ACC112 (cell line): Measurements from ENCODE around the gene PRSS33.

Experiments used
- H2AFZ ChIP-seq: fragments of 200-600 bp; sonication (generic); one replicate; pipeline ENCODE4 v1.6.0; 2017; ENCODE audit warnings: antibody characterized with exemption, low read length; ENCODE audit not compliant: unreplicated experiment
- H3K27ac ChIP-seq: fragments of 200-600 bp; sonication (generic); 2 replicates; pipeline ENCODE4 v1.5.1; 2014; ENCODE audit warnings: low read depth, mild to moderate bottlenecking, antibody characterized with exemption, low read length, moderate library complexity
- H3K27me3 ChIP-seq: fragments of 200-600 bp; sonication (generic); 2 replicates; pipeline ENCODE4 v1.6.1; 2014; ENCODE audit warnings: mild to moderate bottlenecking, antibody characterized with exemption, low read length, moderate library complexity, mixed read lengths; ENCODE audit not compliant: insufficient read depth
- H3K36me3 ChIP-seq: fragments of 200-600 bp; sonication (generic); 2 replicates; pipeline ENCODE4 v1.6.1; 2016; ENCODE audit warnings: mild to moderate bottlenecking, antibody characterized with exemption, low read length, moderate library complexity, mixed read lengths; ENCODE audit not compliant: insufficient read depth
- H3K4me1 ChIP-seq: fragments of 200-600 bp; sonication (generic); one replicate; pipeline ENCODE4 v1.6.1; 2016; ENCODE audit warnings: low read length, mixed read lengths; ENCODE audit not compliant: insufficient read depth, unreplicated experiment, control insufficient read depth
- H3K4me3 ChIP-seq: fragments of 200-600 bp; sonication (generic); 2 replicates; pipeline ENCODE4 v1.5.1; 2014; ENCODE audit warnings: mild to moderate bottlenecking, low read depth, low read length
- H3K79me2 ChIP-seq: fragments of 200-600 bp; sonication (generic); one replicate; pipeline ENCODE4 v1.6.0; 2016; ENCODE audit warnings: low read length; ENCODE audit not compliant: control insufficient read depth, unreplicated experiment, insufficient read depth

PRSS33 gene

GRCh38 chr16:2828521-2828840, 41.1 kb upstream of the PRSS33 start:
- H3K27me3 ChIP-seq, result no peaks in the 10 kb centered on the region
- no peak overlapping the region for H3K27ac ChIP-seq
- no peak overlapping the region for H2AFZ ChIP-seq
- no peaks in the 10 kb centered on the region for H3K36me3 ChIP-seq
- no peak overlapping the region for H3K4me3 ChIP-seq
- no peaks in the 10 kb centered on the region for H3K79me2 ChIP-seq
- H3K4me1 ChIP-seq, result peaks cover 7% of the 10 kb centered on the region

- no peaks in the 10 kb centered on the region for H3K36me3 ChIP-seq
Observed at GRCh38 chr16:2827831-2828520, 40.6 kb upstream of the PRSS33 start.

GRCh38 chr16:2827374-2827791, 40.0 kb upstream of the PRSS33 start:
- Histone ChIP-seq H3K36me3 (no peaks in the 10 kb centered on the region), H3K4me1 (peaks cover 7% of the 10 kb centered on the region), H3K79me2 (no peaks in the 10 kb centered on the region), H3K4me3 (no peak overlapping the region), H3K27ac (no peak overlapping the region), H3K27me3 (no peaks in the 10 kb centered on the region), H2AFZ (no peak overlapping the region)

More at GRCh38 chr16:2827831-2828520, 40.6 kb upstream of the PRSS33 start:
- Histone ChIP-seq H3K4me1 (peaks cover 7% of the 10 kb centered on the region), H3K27ac (no peak overlapping the region), H3K79me2 (no peaks in the 10 kb centered on the region), H3K27me3 (no peaks in the 10 kb centered on the region), H3K4me3 (no peak overlapping the region), H2AFZ (no peak overlapping the region)

- Histone ChIP-seq H3K36me3 (no peaks in the 10 kb centered on the region), H3K27me3 (0 out of 2 replicates have a peak, but pooled peaks cover 4% of the 10 kb centered on the region), H3K79me2 (no peaks in the 10 kb centered on the region), H2AFZ (no peak overlapping the region), H3K27ac (no peak overlapping the region), H3K4me3 (no peak overlapping the region), H3K4me1 (peaks cover 7% of the 10 kb centered on the region)
Observed at GRCh38 chr16:2826591-2827373, 39.4 kb upstream of the PRSS33 start.

- Histone ChIP-seq H3K4me1 (peaks cover 7% of the 10 kb centered on the region), H3K79me2 (no peaks in the 10 kb centered on the region), H2AFZ (no peak overlapping the region), H3K36me3 (no peaks in the 10 kb centered on the region), H3K27me3 (0 out of 2 replicates have a peak, but pooled peaks cover 7% of the 10 kb centered on the region), H3K4me3 (no peak overlapping the region), H3K27ac (no peak overlapping the region)
Observed at GRCh38 chr16:2825906-2826305, 38.5 kb upstream of the PRSS33 start.

GRCh38 chr16:2825049-2825742, 37.8 kb upstream of the PRSS33 start:
- Histone ChIP-seq H3K79me2 (no peaks in the 10 kb centered on the region), H2AFZ (no peak overlapping the region), H3K4me3 (no peak overlapping the region), H3K4me1 (peaks cover 5% of the 10 kb centered on the region), H3K27ac (no peak overlapping the region), H3K27me3 (peaks cover 7% of the 10 kb centered on the region; the same call in 1 of the 2 replicates), H3K36me3 (no peaks in the 10 kb centered on the region)

GRCh38 chr16:2824626-2825025, 37.3 kb upstream of the PRSS33 start:
- no peaks in the 10 kb centered on the region for H3K36me3 ChIP-seq
- no peak overlapping the region for H3K4me3 ChIP-seq
- H2AFZ ChIP-seq, result no peak overlapping the region
- H3K27me3 ChIP-seq, result peaks cover 10% of the 10 kb centered on the region
- H3K27ac ChIP-seq, result no peak overlapping the region
- H3K4me1 ChIP-seq, result no peaks in the 10 kb centered on the region
- no peaks in the 10 kb centered on the region for H3K79me2 ChIP-seq

- Histone ChIP-seq H3K79me2 (no peaks in the 10 kb centered on the region), H3K4me3 (no peak overlapping the region), H3K36me3 (no peaks in the 10 kb centered on the region), H3K27me3 (peaks cover 15% of the 10 kb centered on the region), H2AFZ (no peak overlapping the region), H3K4me1 (no peaks in the 10 kb centered on the region), H3K27ac (no peak overlapping the region)
Observed at GRCh38 chr16:2822496-2822895, 35.1 kb upstream of the PRSS33 start.

- no peak overlapping the region for H2AFZ ChIP-seq
- H3K27ac ChIP-seq, result no peak overlapping the region
- H3K4me3 ChIP-seq, result no peak overlapping the region
- no peaks in the 10 kb centered on the region for H3K79me2 ChIP-seq
- no peaks in the 10 kb centered on the region for H3K4me1 ChIP-seq
- H3K27me3 ChIP-seq, result peaks cover 15% of the 10 kb centered on the region
- no peaks in the 10 kb centered on the region for H3K36me3 ChIP-seq
Observed at GRCh38 chr16:2822158-2822495, 34.8 kb upstream of the PRSS33 start.

- H3K27me3 ChIP-seq, result peaks cover 15% of the 10 kb centered on the region
- H3K4me3 ChIP-seq, result no peak overlapping the region
- no peak overlapping the region for H2AFZ ChIP-seq
- no peak overlapping the region for H3K27ac ChIP-seq
- no peaks in the 10 kb centered on the region for H3K79me2 ChIP-seq
- no peaks in the 10 kb centered on the region for H3K4me1 ChIP-seq
- no peaks in the 10 kb centered on the region for H3K36me3 ChIP-seq
Observed at GRCh38 chr16:2821487-2822157, 34.3 kb upstream of the PRSS33 start.
